Fibroblast of villous mesenchyme (primary cell): ENCODE data around the gene PLEKHJ1. TPM values are rescaled to one million over a fixed set of nuclear protein-coding genes. Genes with fewer than 3 reads are reported as not detected.

ENCODE experiments used
- DNase-seq: peaks from one replicate; pipeline ENCODE4 v3.0.0-alpha.2; 2010; ENCODE audit warnings: low read depth
- H3K4me3 ChIP-seq: 2 replicates; pipeline ENCODE4 v1.5.1; 2011; ENCODE audit warnings: low read depth, mild to moderate bottlenecking, low read length
- CTCF ChIP-seq: IDR thresholded peaks from 2 replicates; pipeline ENCODE4 v1.5.1; 2012; ENCODE audit warnings: low read depth, mild to moderate bottlenecking, low read length; ENCODE audit not compliant: insufficient read depth
- total RNA-seq: library from RNA; depleted of rRNA; stranded (reverse); fragments of >200 nt; gene quantifications from 2 replicates; pipeline ENCODE4 v1.2.3, GENCODE V29; 2012

The PLEKHJ1 gene
- total RNA-seq, 1 donor, result 43.6 TPM

- no peak for TF ChIP-seq CTCF
- H3K4me3 ChIP-seq, result no peak overlapping the region
- DNase-seq, result no peak
These were observed 11.4 kb upstream of the PLEKHJ1 start for GRCh38 chr19:2247433-2248101.

- TF ChIP-seq CTCF, result no peak
These were observed 10.8 kb upstream of the PLEKHJ1 start for GRCh38 chr19:2246801-2247361.

GRCh38 chr19:2246014-2246620, 10.0 kb upstream of the PLEKHJ1 start:
- no peak overlapping the region for H3K4me3 ChIP-seq
- TF ChIP-seq CTCF, result no peak
- no peak for DNase-seq

More at GRCh38 chr19:2246801-2247361, 10.8 kb upstream of the PLEKHJ1 start:
- H3K4me3 ChIP-seq, result no peak overlapping the region
- no peak for DNase-seq

DNA sequence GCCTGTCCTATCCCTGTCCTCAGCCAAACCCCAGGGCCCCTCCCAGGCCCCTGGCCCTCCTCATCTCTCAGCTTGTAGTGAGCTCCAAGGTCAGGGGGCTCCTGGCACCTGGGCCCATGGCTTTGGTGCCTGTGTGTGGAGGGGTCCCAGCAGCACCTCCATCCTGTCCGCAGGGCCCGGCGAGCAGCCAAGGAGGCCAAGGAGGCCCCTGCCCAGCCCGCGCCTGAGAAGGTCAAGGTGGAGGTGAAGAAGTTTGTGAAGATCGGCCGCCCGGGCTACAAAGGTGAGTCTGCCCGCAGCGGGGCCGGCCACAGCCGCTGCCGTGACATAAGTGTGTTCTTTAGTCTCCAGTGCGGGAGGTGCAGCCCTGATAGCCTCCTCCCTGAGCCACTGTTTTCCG, 9.1 kb upstream of the PLEKHJ1 start:
- no peak for DNase-seq
- H3K4me3 ChIP-seq, result no peak overlapping the region
- TF ChIP-seq CTCF, result no peak

GRCh38 chr19:2244486-2244885, 8.4 kb upstream of the PLEKHJ1 start:
- no peak overlapping the region for H3K4me3 ChIP-seq
- no peak for DNase-seq
- TF ChIP-seq CTCF, result no peak

- TF ChIP-seq CTCF, result no peak
- DNase-seq, result no peak
- H3K4me3 ChIP-seq, result no peak overlapping the region
These were observed 7.9 kb upstream of the PLEKHJ1 start for GRCh38 chr19:2244125-2244411.
